Prostate gland (tissue), 2 donors: Measurements from ENCODE around the gene SMYD3. TPM values are rescaled to one million over a fixed set of nuclear protein-coding genes. Genes with fewer than 3 reads are reported as not detected.

Experiments used
- DNase-seq: peaks from one replicate; pipeline ENCODE4 v3.0.0-alpha.2; 2019; ENCODE audit warnings: low spot score
- H3K27ac ChIP-seq, 2 donors: fragments of 200-600 bp; sonication (generic); 2 replicates each; pipeline ENCODE4 v1.5.1; 2017 to 2019
- H3K27me3 ChIP-seq: fragments of 200-600 bp; sonication (generic); replicated peaks from 2 replicates; pipeline ENCODE4 v1.5.1; 2019; ENCODE audit not compliant: insufficient read depth
- H3K36me3 ChIP-seq, 2 donors: fragments of 200-600 bp; sonication (generic); 1 replicate in 1 of 2; 2 replicates in 1 of 2; pipeline versions ENCODE4 v1.5.1 to v1.8.1; 2017 to 2019
- H3K4me1 ChIP-seq: fragments of 200-600 bp; sonication (generic); replicated peaks from 2 replicates; pipeline ENCODE4 v1.5.1; 2019
- H3K4me3 ChIP-seq, 2 donors: fragments of 200-600 bp; sonication (generic); 2 replicates each; pipeline ENCODE4 v1.5.1; 2017 to 2019
- H3K9me3 ChIP-seq: fragments of 200-600 bp; sonication (generic); 2 replicates; pipeline ENCODE4 v1.5.1; 2017
- POLR2A ChIP-seq: fragments of 450-650 bp; IDR thresholded peaks from one replicate; pipeline ENCODE4 v1.6.1; 2016; ENCODE audit warnings: antibody characterized with exemption, mild to moderate bottlenecking
- POLR2AphosphoS5 ChIP-seq: sonication (generic); formaldehyde crosslinking; IDR thresholded peaks from one replicate; pipeline ENCODE4 v1.6.1; 2017; ENCODE audit warnings: antibody characterized with exemption
- WGBS: methylation state at CpG from one replicate; pipeline ENCODE4 v1.1.5; 2018; 5-methylcytosine and 5-hydroxymethylcytosine counted together
- intact Hi-C: fragments of 100-400 bp; cut with DNase I; formaldehyde crosslinking; loops from one replicate; pipeline ENCODE4 v1.14.2; 2022
- total RNA-seq, 2 donors: library from RNA; depleted of rRNA; stranded (reverse); fragments of >200 nt; gene quantifications; one replicate each; pipeline ENCODE4 v1.1.0, GENCODE V29; 2016
- TF ChIP-seq, protein P1 (sequence below), 4 experiments: fragments of 200-600 bp in 2 of 4; fragments of 450-650 bp in 2 of 4; sonication (generic) in 2 of 4; IDR thresholded peaks; 1 replicate in 3 of 4; 2 replicates in 1 of 4; pipeline ENCODE4 v1.5.1; 2016 to 2019; ENCODE audit warnings: antibody characterized with exemption in 4 of 4, mild to moderate bottlenecking in 2 of 4, moderate library complexity in 2 of 4

The SMYD3 gene
- total RNA-seq, 2 donors from 2014 or later: 19.8 to 23.9 TPM

DNA sequence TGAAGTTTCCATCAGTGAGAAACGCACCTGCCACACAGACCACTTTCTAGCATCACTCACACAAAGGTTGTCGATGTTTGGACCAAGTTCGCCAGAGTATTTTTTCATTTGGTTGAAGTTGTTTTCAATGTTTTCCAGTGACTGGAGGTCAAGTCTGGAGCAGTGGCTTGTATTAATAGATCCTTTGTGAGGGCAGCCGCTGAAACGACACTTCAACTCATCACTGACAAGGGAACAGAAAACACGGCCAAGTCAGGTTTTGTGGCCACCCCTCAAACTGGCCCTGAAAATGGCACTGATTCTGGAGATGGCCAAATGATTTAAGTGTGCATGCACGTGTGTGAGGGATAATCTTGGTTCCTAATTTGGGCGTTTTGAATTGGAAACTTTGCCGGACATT lies 675.6 kb downstream of the SMYD3 start:
- DNase-seq: no peak
- intact Hi-C loops: no loop called here
- no peaks in the 10 kb centered on the region for H3K27me3 ChIP-seq
- H3K36me3 ChIP-seq: no peaks in the 10 kb centered on the region
- TF ChIP-seq, protein P1, sequence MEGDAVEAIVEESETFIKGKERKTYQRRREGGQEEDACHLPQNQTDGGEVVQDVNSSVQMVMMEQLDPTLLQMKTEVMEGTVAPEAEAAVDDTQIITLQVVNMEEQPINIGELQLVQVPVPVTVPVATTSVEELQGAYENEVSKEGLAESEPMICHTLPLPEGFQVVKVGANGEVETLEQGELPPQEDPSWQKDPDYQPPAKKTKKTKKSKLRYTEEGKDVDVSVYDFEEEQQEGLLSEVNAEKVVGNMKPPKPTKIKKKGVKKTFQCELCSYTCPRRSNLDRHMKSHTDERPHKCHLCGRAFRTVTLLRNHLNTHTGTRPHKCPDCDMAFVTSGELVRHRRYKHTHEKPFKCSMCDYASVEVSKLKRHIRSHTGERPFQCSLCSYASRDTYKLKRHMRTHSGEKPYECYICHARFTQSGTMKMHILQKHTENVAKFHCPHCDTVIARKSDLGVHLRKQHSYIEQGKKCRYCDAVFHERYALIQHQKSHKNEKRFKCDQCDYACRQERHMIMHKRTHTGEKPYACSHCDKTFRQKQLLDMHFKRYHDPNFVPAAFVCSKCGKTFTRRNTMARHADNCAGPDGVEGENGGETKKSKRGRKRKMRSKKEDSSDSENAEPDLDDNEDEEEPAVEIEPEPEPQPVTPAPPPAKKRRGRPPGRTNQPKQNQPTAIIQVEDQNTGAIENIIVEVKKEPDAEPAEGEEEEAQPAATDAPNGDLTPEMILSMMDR (IDR thresholded peaks at IDR 0.05): no peak
- TF ChIP-seq POLR2AphosphoS5: no peak
- no peak for TF ChIP-seq POLR2A
- H3K4me3 ChIP-seq: no peak overlapping the region
- H3K27ac ChIP-seq: no peak overlapping the region
- no peaks in the 10 kb centered on the region for H3K9me3 ChIP-seq
- no peaks in the 10 kb centered on the region for H3K4me1 ChIP-seq
- 86% methylated on average over 9 of the region's 9 CpGs for WGBS

DNA sequence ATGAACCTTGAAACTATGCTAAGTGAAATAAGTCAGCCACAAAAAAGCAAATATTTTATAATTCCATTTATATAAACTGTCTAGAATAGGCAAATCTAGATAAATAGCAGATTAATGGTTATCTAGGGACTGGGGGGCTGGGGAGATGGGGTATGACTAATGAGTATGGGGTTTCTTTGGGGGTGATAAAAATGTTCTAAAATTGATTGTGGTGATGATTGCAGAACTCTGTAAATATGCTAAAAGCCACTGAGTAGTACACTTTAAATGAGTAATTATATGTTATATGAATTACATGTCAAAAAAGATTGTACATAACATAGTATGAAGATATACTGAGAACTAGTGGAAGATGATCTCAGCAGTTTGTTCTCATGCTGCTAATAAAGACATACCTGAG lies 677.3 kb downstream of the SMYD3 start:
- H3K4me3 ChIP-seq: no peak overlapping the region
- no peaks in the 10 kb centered on the region for H3K36me3 ChIP-seq
- H3K27me3 ChIP-seq: no peaks in the 10 kb centered on the region
- DNase-seq: no peak
- no peaks in the 10 kb centered on the region for H3K4me1 ChIP-seq
- TF ChIP-seq, protein P1 (IDR thresholded peaks at IDR 0.05): no peak
- TF ChIP-seq POLR2AphosphoS5 (no peak), POLR2A (no peak)
- no peak overlapping the region for H3K27ac ChIP-seq
- H3K9me3 ChIP-seq: no peaks in the 10 kb centered on the region
- intact Hi-C loops: loop anchor here (10.0 kb wide), 1 partner anchor 175 kb away; no protein-coding TSS in a partner anchor

DNA sequence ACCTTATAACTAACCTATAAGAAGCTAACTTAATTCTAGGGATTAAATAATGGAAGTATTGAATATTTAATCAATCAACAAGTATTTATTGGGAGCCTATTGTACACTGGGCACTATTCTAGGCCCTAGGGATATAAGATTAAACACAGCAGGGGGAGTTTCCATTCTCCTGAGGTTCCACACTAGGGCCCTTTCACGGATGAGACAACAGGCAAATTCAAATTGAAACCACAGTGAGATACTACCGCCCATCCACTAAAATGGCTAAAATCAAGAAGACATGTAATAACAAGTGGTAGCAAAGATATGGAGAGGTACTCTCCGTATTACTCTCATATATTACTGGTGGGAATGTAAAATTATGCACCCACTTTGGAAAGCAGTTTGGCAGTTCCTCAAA lies 677.9 kb downstream of the SMYD3 start:
- intact Hi-C loops: loop anchor here (10.0 kb wide), 1 partner anchor 176 kb away; no protein-coding TSS in a partner anchor
- 92% methylated on average over 3 of the region's 3 CpGs for WGBS
- Histone ChIP-seq H3K27me3 (no peaks in the 10 kb centered on the region), H3K4me1 (no peaks in the 10 kb centered on the region), H3K36me3 (no peaks in the 10 kb centered on the region), H3K4me3 (no peak overlapping the region), H3K9me3 (no peaks in the 10 kb centered on the region), H3K27ac (no peak overlapping the region)
- DNase-seq: no peak
- TF ChIP-seq, protein P1 (IDR thresholded peaks at IDR 0.05): no peak
- TF ChIP-seq POLR2A (no peak), POLR2AphosphoS5 (no peak)

DNA sequence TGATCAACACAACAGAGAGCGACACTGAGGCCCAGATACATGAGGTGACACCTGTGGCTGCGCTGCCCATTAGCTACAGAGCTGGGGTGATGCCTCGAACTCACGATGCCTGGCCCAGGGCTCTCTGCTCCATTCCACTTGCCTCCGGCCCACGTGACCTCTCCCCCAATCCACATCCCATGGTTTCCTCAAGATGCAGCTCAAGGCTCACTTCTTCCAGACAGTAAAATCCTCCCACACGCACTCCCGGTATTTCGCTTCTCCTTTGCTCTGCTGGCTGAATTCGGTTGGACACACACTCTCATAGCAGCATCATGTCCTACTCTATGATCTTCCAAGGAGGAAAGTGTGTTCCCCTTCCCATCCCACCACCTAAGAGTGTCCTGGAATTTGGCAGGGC lies 679.8 kb downstream of the SMYD3 start:
- 98% methylated on average over 10 of the region's 10 CpGs for WGBS
- Histone ChIP-seq H3K4me1 (no peaks in the 10 kb centered on the region), H3K27ac (no peak overlapping the region), H3K36me3 (no peaks in the 10 kb centered on the region), H3K4me3 (no peak overlapping the region), H3K27me3 (no peaks in the 10 kb centered on the region), H3K9me3 (no peaks in the 10 kb centered on the region)
- DNase-seq: no peak
- TF ChIP-seq, protein P1 (IDR thresholded peaks at IDR 0.05): no peak
- TF ChIP-seq POLR2AphosphoS5: no peak
- TF ChIP-seq POLR2A: no peak
- intact Hi-C loops: loop anchor here (10.0 kb wide), 1 partner anchor 178 kb away; no protein-coding TSS in a partner anchor

DNA sequence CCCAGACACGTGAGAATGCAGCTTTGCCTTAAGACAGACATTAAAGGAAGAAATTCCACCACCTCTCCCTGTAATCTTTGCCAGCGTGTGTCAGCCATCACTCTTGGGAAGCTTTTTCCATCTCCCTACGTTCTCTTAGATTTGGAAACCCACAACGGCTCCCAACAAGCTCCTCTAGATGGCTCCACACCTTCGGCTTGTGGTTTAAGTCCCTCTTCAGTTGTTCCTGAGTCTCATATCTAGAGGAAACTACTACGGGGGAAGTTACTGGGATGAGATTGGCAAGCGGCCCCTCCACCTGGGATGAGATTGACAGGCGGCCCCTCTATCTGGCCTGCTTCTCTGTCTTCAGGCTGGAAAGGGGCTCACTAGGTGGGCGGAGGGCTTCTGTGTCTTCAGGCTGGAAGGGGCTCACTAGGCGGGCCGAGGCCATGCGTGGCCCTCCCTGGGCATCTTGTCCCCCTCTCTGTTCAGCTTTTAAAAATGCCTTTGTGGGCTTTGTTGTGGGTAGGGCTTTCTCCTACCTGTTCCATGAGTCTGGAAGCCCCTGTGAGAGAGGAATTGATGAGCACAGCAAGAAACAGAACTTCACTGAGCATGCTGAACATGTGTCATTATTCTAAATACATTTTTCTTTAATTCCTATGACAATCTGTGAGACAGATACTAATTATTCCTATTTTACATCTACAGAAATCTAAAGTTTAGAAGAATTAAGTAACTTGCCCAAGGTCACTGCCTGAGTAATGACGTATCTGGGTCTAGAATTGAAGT lies 681.8 kb downstream of the SMYD3 start:
- H3K9me3 ChIP-seq: no peaks in the 10 kb centered on the region
- H3K36me3 ChIP-seq: no peaks in the 10 kb centered on the region
- H3K27me3 ChIP-seq: no peaks in the 10 kb centered on the region
- DNase-seq: no peak
- intact Hi-C loops: loop anchor here (10.0 kb wide), 1 partner anchor 179 kb away; no protein-coding TSS in a partner anchor
- TF ChIP-seq POLR2A (no peak), POLR2AphosphoS5 (no peak)
- TF ChIP-seq, protein P1 (IDR thresholded peaks at IDR 0.05): no peak
- H3K4me1 ChIP-seq: no peaks in the 10 kb centered on the region
- 82% methylated on average over 13 of the region's 13 CpGs for WGBS
- H3K27ac ChIP-seq: no peak overlapping the region
- no peak overlapping the region for H3K4me3 ChIP-seq
